ENCODE results near the gene MEIS2.

Gene MEIS2

DNA sequence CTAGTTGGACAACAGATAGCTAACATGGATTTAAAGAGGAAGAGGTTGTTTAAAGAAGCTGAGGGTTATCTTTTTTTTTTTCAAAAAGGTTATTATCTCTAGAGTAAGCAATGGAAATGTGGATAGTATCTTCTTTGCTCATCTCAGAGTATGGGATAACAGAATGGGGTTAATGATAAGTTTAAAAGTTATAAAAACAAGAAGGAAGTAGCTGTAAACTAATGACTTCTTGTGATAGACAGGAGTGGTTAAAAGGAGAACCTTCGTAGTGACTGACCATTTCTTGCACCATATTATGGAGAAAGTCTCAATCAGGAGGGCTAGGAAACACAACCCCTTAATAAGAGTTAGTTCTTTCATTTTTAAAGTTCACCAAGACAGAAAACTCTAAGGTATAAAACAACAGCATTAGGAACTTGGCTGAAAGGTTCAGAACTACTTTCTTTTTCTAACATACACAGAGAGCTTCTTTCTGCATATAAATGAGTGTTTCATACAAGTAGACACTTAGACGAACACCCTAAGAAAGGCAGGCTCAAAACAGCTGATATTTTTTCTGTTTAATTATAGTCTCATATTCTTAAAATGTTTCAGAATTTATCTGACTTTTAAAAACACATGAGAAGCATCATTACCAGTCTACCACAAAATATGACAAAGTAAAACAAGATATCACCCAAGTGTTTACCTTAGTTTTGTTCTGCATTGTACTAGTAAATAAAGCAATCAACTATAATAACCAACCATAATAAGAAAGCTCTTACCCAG, 140.0 kb downstream of the MEIS2 start:
- Mint-ChIP-seq H3K4me3 (no peak overlapping the region), H3K27me3 (no peaks in the 10 kb centered on the region), H3K36me3 (no peaks in the 10 kb centered on the region), H3K9me3 (no peaks in the 10 kb centered on the region), H3K27ac (no peak overlapping the region), H3K4me1 (no peaks in the 10 kb centered on the region)
- CTCF ChIA-PET, result no interaction called here
- DNase-seq, result no peak

- CTCF ChIA-PET, result no interaction called here
- no peak for DNase-seq
- Mint-ChIP-seq H3K4me3 (no peak overlapping the region), H3K27me3 (no peaks in the 10 kb centered on the region), H3K9me3 (no peaks in the 10 kb centered on the region), H3K27ac (no peak overlapping the region), H3K4me1 (no peaks in the 10 kb centered on the region), H3K36me3 (no peaks in the 10 kb centered on the region)
Measured at GRCh38 chr15:36959746-36960145, 140.6 kb downstream of the MEIS2 start.

DNA sequence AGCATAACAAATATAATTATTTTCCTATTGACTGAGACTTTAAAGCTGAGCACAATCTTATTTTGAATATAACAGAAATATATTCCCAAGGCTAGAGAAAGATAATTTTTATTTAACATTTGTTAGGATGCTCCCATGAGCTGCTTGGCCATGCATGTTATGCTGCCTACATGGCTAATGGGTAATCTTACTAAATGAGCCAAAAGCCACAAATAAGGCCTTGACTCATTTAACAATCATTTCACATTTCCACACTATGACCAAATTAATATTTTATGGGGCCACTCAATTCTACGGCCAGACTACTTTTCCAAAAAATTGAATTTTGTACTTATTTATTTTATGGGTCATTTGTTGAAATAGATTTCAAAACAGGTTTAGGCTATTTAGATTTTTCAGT, 141.7 kb downstream of the MEIS2 start:
- Mint-ChIP-seq H3K27ac (no peak overlapping the region), H3K9me3 (no peaks in the 10 kb centered on the region), H3K4me1 (no peaks in the 10 kb centered on the region), H3K4me3 (no peak overlapping the region), H3K27me3 (no peaks in the 10 kb centered on the region), H3K36me3 (no peaks in the 10 kb centered on the region)
- no peak for DNase-seq
- CTCF ChIA-PET, result no interaction called here

GRCh38 chr15:36954486-36954885, 145.9 kb downstream of the MEIS2 start:
- DNase-seq, result no peak
- no peaks in the 10 kb centered on the region for H3K27me3 Mint-ChIP-seq
- no peak overlapping the region for H3K4me3 Mint-ChIP-seq
- no peak overlapping the region for H3K27ac Mint-ChIP-seq
- CTCF ChIA-PET, result no interaction called here
- no peaks in the 10 kb centered on the region for H3K36me3 Mint-ChIP-seq
- H3K4me1 Mint-ChIP-seq, result no peaks in the 10 kb centered on the region
- no peaks in the 10 kb centered on the region for H3K9me3 Mint-ChIP-seq

DNA sequence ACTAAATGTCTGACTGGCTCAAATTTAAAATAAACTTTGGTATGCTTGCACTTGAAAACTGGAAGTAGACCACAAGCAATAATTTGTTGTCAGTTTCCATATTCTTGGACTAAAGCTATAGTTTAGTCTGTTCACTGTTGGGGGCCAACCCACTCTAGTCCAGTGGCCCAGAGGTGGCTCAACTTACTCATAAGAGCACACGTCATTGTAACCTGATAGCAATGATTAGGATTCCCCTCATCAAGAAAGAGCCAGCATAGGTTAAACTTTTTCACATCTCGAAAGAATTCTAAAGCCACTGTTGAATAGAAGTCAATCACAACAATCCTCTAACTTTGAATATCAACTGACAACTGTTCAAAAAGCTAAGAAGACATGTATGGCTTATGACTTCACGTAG, 147.0 kb downstream of the MEIS2 start:
- CTCF ChIA-PET, result no interaction called here
- H3K27ac Mint-ChIP-seq, result no peak overlapping the region
- H3K9me3 Mint-ChIP-seq, result no peaks in the 10 kb centered on the region
- no peaks in the 10 kb centered on the region for H3K36me3 Mint-ChIP-seq
- H3K4me1 Mint-ChIP-seq, result no peaks in the 10 kb centered on the region
- no peaks in the 10 kb centered on the region for H3K27me3 Mint-ChIP-seq
- DNase-seq, result no peak
- H3K4me3 Mint-ChIP-seq, result no peak overlapping the region

- CTCF ChIA-PET, result no interaction called here
- Mint-ChIP-seq H3K36me3 (no peaks in the 10 kb centered on the region), H3K9me3 (no peaks in the 10 kb centered on the region), H3K4me1 (no peaks in the 10 kb centered on the region), H3K4me3 (no peak overlapping the region), H3K27me3 (no peaks in the 10 kb centered on the region), H3K27ac (no peak overlapping the region)
- no peak for DNase-seq
Measured at GRCh38 chr15:36951731-36952247, 148.6 kb downstream of the MEIS2 start.

- no peaks in the 10 kb centered on the region for H3K36me3 Mint-ChIP-seq
- no peak overlapping the region for H3K4me3 Mint-ChIP-seq
- DNase-seq, result no peak
- H3K27me3 Mint-ChIP-seq, result no peaks in the 10 kb centered on the region
- CTCF ChIA-PET, result no interaction called here
- no peaks in the 10 kb centered on the region for H3K4me1 Mint-ChIP-seq
- no peak overlapping the region for H3K27ac Mint-ChIP-seq
- no peaks in the 10 kb centered on the region for H3K9me3 Mint-ChIP-seq
Measured at GRCh38 chr15:36950371-36950770, 150.0 kb downstream of the MEIS2 start.

- Mint-ChIP-seq H3K27me3 (no peaks in the 10 kb centered on the region), H3K27ac (no peak overlapping the region), H3K9me3 (no peaks in the 10 kb centered on the region), H3K36me3 (no peaks in the 10 kb centered on the region), H3K4me1 (no peaks in the 10 kb centered on the region), H3K4me3 (no peak overlapping the region)
- no peak for DNase-seq
- CTCF ChIA-PET, result no interaction called here
Measured at GRCh38 chr15:36948982-36949381, 151.4 kb downstream of the MEIS2 start.

DNA sequence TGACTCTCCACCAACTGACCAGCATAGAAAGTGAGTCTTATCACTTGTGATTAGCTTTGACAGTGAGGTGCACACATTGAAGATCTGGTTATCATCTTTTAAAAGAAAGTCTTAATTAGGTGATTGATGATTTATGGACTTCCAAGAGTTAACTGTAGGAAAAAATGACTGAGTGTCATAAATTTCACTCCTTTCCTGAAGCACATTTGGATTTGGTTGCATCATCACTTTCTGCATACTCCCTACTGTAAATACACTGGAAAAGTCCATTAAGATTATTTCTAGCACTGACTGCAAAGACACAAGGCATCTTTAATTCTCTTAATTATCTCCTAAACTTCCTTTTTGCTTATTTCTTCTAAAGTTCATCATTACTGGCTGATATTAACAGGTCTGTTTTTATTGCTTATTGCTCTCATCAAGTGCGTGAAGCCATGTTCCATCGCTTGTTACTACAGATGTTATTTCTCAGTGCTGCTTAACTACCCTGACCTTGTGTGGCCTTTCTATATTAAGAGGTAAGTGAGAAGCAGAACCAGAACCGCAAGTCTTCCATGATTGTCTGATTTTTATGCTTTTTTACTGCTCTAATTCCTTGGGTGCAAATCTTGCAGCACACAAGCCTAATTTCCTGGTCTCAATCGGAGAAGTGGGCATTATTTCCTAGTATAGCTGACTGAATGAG, 153.2 kb downstream of the MEIS2 start:
- no peak overlapping the region for H3K4me3 Mint-ChIP-seq
- no peaks in the 10 kb centered on the region for H3K4me1 Mint-ChIP-seq
- DNase-seq, result no peak
- H3K36me3 Mint-ChIP-seq, result no peaks in the 10 kb centered on the region
- CTCF ChIA-PET, result no interaction called here
- no peaks in the 10 kb centered on the region for H3K9me3 Mint-ChIP-seq
- H3K27ac Mint-ChIP-seq, result no peak overlapping the region
- H3K27me3 Mint-ChIP-seq, result no peaks in the 10 kb centered on the region

- Mint-ChIP-seq H3K27ac (no peak overlapping the region), H3K9me3 (no peaks in the 10 kb centered on the region), H3K4me3 (no peak overlapping the region), H3K36me3 (no peaks in the 10 kb centered on the region), H3K4me1 (no peaks in the 10 kb centered on the region), H3K27me3 (no peaks in the 10 kb centered on the region)
- DNase-seq, result no peak
- CTCF ChIA-PET, result no interaction called here
Measured at GRCh38 chr15:36944442-36944841, 155.9 kb downstream of the MEIS2 start.

DNA sequence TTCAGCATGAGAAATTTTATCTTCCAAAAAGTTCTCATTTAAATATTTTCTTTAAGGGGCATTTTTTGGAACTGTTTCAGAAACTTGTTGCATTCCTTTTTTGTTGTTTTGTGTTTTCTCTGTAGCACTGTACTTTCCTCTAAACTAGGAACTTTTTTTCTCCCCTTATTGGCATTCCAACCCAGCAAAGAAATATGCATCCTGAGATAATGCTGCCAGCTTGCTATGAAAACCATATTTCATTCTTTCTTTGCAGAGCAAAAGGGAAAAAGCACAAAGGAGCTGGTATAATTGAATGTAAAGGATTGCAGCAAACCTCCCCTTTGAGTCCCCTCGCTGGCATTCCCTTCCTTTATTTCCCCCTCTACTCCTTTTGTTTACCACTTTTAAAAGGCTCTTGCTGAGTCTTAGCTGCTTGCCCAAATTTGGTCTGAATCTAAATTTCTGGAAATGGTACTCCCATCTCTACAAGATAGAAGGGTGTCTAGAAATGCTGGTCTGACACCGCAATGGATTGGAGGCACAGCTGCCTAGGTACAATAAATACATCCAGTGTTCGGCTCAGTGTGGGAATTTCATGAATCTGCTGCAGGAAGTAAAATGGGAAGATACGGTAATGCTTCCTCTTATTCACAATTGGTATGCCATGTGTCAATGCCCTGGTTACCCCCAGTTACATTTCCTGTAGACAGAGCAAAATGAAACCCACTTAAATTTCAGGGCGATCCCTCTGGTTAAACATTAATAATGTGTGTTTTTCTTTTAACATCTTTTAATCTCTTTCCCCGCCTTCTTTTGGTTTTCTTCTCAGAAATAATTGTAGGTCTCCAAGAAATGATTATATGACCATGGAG, 156.6 kb downstream of the MEIS2 start:
- no peak overlapping the region for H3K4me3 Mint-ChIP-seq
- no peaks in the 10 kb centered on the region for H3K36me3 Mint-ChIP-seq
- H3K4me1 Mint-ChIP-seq, result no peaks in the 10 kb centered on the region
- no peaks in the 10 kb centered on the region for H3K9me3 Mint-ChIP-seq
- no peak overlapping the region for H3K27ac Mint-ChIP-seq
- no peaks in the 10 kb centered on the region for H3K27me3 Mint-ChIP-seq
- no peak for DNase-seq
- CTCF ChIA-PET, result no interaction called here

GRCh38 chr15:36942248-36942827, 158.0 kb downstream of the MEIS2 start:
- no peaks in the 10 kb centered on the region for H3K9me3 Mint-ChIP-seq
- H3K27me3 Mint-ChIP-seq, result no peaks in the 10 kb centered on the region
- H3K27ac Mint-ChIP-seq, result no peak overlapping the region
- CTCF ChIA-PET, result no interaction called here
- no peak overlapping the region for H3K4me3 Mint-ChIP-seq
- H3K4me1 Mint-ChIP-seq, result no peaks in the 10 kb centered on the region
- DNase-seq, result no peak
- no peaks in the 10 kb centered on the region for H3K36me3 Mint-ChIP-seq

- H3K36me3 Mint-ChIP-seq, result no peaks in the 10 kb centered on the region
- no peak overlapping the region for H3K27ac Mint-ChIP-seq
- no peaks in the 10 kb centered on the region for H3K4me1 Mint-ChIP-seq
- H3K27me3 Mint-ChIP-seq, result no peaks in the 10 kb centered on the region
- no peak for DNase-seq
- CTCF ChIA-PET, result no interaction called here
- H3K9me3 Mint-ChIP-seq, result no peaks in the 10 kb centered on the region
- no peak overlapping the region for H3K4me3 Mint-ChIP-seq
Measured at GRCh38 chr15:36941798-36942197, 158.6 kb downstream of the MEIS2 start.

- CTCF ChIA-PET, result no interaction called here
- no peaks in the 10 kb centered on the region for H3K4me1 Mint-ChIP-seq
- no peak overlapping the region for H3K4me3 Mint-ChIP-seq
- no peak overlapping the region for H3K27ac Mint-ChIP-seq
- no peaks in the 10 kb centered on the region for H3K9me3 Mint-ChIP-seq
- H3K27me3 Mint-ChIP-seq, result no peaks in the 10 kb centered on the region
- no peak for DNase-seq
- H3K36me3 Mint-ChIP-seq, result no peaks in the 10 kb centered on the region
Measured at GRCh38 chr15:36940636-36941260, 159.6 kb downstream of the MEIS2 start.

Measured in activated naive CD4-positive, alpha-beta T cell treated with anti-CD3 and anti-CD28 coated beads, Interleukin-2, amount 10 ng/mL, durations not matched to agents 7 days and 5 days (primary cell).